ENCODE results near the gene SLC39A2. TPM values are rescaled to one million over a fixed set of nuclear protein-coding genes. Genes with fewer than 3 reads are reported as not detected.
A peak's percentile ranks its signal among the peaks of the same experiment; 100 is the strongest.

SLC39A2 gene
- total and polyA plus RNA-seq, 9 of the 15 experiments (the other 6 are each of a cell fraction or from before 2014, with no cell fraction given), result 0.06 to 0.09 TPM; not detected in 7

DNA sequence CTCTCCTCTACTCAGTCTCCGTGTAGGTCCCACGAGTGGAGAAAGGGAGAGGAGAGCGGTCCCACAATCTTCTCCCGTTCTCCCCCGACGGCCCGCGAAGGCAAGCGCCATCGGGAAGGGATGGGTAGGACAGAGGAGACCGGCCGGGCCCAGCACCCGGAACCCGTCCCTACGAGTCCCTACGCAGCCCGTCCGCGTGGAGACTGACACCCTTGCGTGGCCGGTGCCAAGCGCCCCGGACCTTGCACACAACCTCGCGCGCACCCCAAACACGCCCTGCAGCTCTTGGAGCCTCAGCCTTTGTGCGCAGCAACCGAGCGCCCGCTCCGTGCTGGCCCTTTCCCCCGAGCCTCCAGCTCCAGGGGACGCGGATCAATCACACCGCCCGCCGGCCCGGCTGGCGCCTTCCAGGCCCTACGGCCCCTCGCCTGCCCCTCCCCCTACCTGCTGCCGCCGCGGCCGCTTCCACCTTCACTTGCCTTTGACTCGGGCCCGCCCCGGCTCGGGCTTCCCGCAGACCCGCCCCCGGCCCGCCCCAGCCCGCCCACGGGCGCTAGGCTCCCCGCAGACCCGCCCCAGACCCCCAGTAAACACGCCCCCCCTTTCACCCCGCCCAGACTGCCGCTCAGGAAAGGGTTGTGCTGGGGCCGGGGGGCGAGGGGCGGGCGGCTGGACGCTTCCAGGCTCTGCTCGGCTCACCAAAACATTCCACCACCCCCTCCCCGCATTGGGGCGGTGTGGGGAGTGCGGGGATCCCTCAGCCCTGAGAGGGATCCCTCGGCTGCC lies 25.7 kb downstream of the SLC39A2 start, which contains the start of gene NDRG2 (continued):
- TF ChIP-seq, protein P1, sequence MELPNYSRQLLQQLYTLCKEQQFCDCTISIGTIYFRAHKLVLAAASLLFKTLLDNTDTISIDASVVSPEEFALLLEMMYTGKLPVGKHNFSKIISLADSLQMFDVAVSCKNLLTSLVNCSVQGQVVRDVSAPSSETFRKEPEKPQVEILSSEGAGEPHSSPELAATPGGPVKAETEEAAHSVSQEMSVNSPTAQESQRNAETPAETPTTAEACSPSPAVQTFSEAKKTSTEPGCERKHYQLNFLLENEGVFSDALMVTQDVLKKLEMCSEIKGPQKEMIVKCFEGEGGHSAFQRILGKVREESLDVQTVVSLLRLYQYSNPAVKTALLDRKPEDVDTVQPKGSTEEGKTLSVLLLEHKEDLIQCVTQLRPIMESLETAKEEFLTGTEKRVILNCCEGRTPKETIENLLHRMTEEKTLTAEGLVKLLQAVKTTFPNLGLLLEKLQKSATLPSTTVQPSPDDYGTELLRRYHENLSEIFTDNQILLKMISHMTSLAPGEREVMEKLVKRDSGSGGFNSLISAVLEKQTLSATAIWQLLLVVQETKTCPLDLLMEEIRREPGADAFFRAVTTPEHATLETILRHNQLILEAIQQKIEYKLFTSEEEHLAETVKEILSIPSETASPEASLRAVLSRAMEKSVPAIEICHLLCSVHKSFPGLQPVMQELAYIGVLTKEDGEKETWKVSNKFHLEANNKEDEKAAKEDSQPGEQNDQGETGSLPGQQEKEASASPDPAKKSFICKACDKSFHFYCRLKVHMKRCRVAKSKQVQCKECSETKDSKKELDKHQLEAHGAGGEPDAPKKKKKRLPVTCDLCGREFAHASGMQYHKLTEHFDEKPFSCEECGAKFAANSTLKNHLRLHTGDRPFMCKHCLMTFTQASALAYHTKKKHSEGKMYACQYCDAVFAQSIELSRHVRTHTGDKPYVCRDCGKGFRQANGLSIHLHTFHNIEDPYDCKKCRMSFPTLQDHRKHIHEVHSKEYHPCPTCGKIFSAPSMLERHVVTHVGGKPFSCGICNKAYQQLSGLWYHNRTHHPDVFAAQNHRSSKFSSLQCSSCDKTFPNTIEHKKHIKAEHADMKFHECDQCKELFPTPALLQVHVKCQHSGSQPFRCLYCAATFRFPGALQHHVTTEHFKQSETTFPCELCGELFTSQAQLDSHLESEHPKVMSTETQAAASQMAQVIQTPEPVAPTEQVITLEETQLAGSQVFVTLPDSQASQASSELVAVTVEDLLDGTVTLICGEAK (IDR thresholded peaks at IDR 0.05), result peak; percentile 44; the same call in 1 of the 2 replicates
- TF ChIP-seq, protein P1 (CRISPR knock-in tag; IDR thresholded peaks at IDR 0.05), result no peak
- TF ChIP-seq EGR1 (conservative IDR thresholded peaks at IDR 0.05) (0 out of 2 replicates have a peak, but pooled peaks have one; percentile 15), XRCC5 (IDR thresholded peaks at IDR 0.05; ENCODE audit: low read depth, low read length) (no peak), ZNF655 (CRISPR knock-in tag; IDR thresholded peaks at IDR 0.05) (no peak), TGIF2 (CRISPR knock-in tag; IDR thresholded peaks at IDR 0.05) (no peak), NRF1 (conservative IDR thresholded peaks at IDR 0.05 in 1 of 2, IDR thresholded peaks at IDR 0.05 in 1 of 2) (peak; percentile 45 to 58), NCOA6 (IDR thresholded peaks at IDR 0.05) (peak; percentile 61; the same call in 1 of the 2 replicates), PURB (CRISPR knock-in tag; IDR thresholded peaks at IDR 0.05; ENCODE audit: low read depth) (no peak), POLR2G (IDR thresholded peaks at IDR 0.05; ENCODE audit: low read depth, low read length) (peak; percentile 87)
- TF ChIP-seq, protein P2, sequence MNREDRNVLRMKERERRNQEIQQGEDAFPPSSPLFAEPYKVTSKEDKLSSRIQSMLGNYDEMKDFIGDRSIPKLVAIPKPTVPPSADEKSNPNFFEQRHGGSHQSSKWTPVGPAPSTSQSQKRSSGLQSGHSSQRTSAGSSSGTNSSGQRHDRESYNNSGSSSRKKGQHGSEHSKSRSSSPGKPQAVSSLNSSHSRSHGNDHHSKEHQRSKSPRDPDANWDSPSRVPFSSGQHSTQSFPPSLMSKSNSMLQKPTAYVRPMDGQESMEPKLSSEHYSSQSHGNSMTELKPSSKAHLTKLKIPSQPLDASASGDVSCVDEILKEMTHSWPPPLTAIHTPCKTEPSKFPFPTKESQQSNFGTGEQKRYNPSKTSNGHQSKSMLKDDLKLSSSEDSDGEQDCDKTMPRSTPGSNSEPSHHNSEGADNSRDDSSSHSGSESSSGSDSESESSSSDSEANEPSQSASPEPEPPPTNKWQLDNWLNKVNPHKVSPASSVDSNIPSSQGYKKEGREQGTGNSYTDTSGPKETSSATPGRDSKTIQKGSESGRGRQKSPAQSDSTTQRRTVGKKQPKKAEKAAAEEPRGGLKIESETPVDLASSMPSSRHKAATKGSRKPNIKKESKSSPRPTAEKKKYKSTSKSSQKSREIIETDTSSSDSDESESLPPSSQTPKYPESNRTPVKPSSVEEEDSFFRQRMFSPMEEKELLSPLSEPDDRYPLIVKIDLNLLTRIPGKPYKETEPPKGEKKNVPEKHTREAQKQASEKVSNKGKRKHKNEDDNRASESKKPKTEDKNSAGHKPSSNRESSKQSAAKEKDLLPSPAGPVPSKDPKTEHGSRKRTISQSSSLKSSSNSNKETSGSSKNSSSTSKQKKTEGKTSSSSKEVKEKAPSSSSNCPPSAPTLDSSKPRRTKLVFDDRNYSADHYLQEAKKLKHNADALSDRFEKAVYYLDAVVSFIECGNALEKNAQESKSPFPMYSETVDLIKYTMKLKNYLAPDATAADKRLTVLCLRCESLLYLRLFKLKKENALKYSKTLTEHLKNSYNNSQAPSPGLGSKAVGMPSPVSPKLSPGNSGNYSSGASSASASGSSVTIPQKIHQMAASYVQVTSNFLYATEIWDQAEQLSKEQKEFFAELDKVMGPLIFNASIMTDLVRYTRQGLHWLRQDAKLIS (CRISPR knock-in tag; IDR thresholded peaks at IDR 0.05), result no peak

All from K562 (cell line).